SK-N-SH (cell line): Measurements from ENCODE around the gene TMEM245.

Source experiments
- CTCF ChIP-seq: fragments of 200-600 bp; sonication (generic); IDR thresholded peaks from 2 replicates; pipeline ENCODE4 v1.6.1; 2017; ENCODE audit warnings: antibody characterized with exemption, mild to moderate bottlenecking, moderate library complexity
- FOXM1 ChIP-seq: IDR thresholded peaks from 2 replicates; pipeline ENCODE4 v1.4.0; 2012; ENCODE audit warnings: low read depth, mild to moderate bottlenecking
- JUND ChIP-seq: IDR thresholded peaks from 2 replicates; pipeline ENCODE4 v1.4.0; 2012
- MEF2A ChIP-seq: IDR thresholded peaks from 2 replicates; pipeline ENCODE4 v1.4.0; 2012; ENCODE audit warnings: low read depth, borderline replicate concordance
- NFIC ChIP-seq: IDR thresholded peaks from 2 replicates; pipeline ENCODE4 v1.4.0; 2012; ENCODE audit warnings: borderline replicate concordance
- POLR2AphosphoS5 ChIP-seq: IDR thresholded peaks from 2 replicates; pipeline ENCODE4 v1.6.1; 2012; ENCODE audit warnings: low read depth, low read length
- RAD21 ChIP-seq: IDR thresholded peaks from 2 replicates; pipeline ENCODE4 v1.6.1; 2012; ENCODE audit warnings: mild to moderate bottlenecking, low read length
- SIN3A ChIP-seq: IDR thresholded peaks from 2 replicates; pipeline ENCODE4 v1.6.1; 2012; ENCODE audit warnings: low read depth, mild to moderate bottlenecking, low read length, moderate library complexity, borderline replicate concordance
- TCF12 ChIP-seq: IDR thresholded peaks from 2 replicates; pipeline ENCODE4 v1.4.0; 2012

- TF ChIP-seq CTCF (no peak), MEF2A (no peak), RAD21 (no peak), JUND (no peak), FOXM1 (no peak), POLR2AphosphoS5 (no peak), TCF12 (no peak), SIN3A (no peak), NFIC (no peak)
Measured at GRCh38 chr9:109005678-109006077, 114.1 kb downstream of the TMEM245 start.
